HepG2 (cell line): ENCODE data around the gene DDX49. TPM values are rescaled to one million over a fixed set of nuclear protein-coding genes. Genes with fewer than 3 reads are reported as not detected.

Source experiments
- ATAC-seq: fragments of 200-7000 bp; cut with Tn5 transposase; 3 replicates; pipeline ENCODE4 v1.9.1; 2020; ENCODE audit warnings: mild to moderate bottlenecking, moderate library complexity
- BruUV-seq: library from RNA; stranded (reverse); fragments of 400-500 nt; replicated peaks from 2 replicates; lab custom pipeline; 2021; lab: Mats Ljungman, UMichigan
- CTCF ChIA-PET: fragments of 300-600 bp; formaldehyde crosslinking; extraction: SDS; loops from one replicate; lab custom pipeline; 2021; ENCODE audit warnings: low total read pairs, inconsistent platforms, low intra/inter-chr PET ratio; lab: Yijun Ruan, JAX
- POLR2A ChIA-PET: fragments of 350-600 bp; sonication (Branson Sonifier 250); formaldehyde crosslinking; loops from one replicate; lab custom pipeline; 2020; ENCODE audit warnings: antibody characterized with exemption, inconsistent platforms; lab: Yijun Ruan, JAX
- DNase-seq: peaks from one replicate; pipeline ENCODE4 v3.0.0-alpha.2; 2015; ENCODE audit warnings: low spot score
- FAIRE-seq: peaks from 3 replicates; lab custom pipeline; 2011; peaks lifted over from hg19 to GRCh38; lab: Jason Lieb, UNC
- H2AFZ ChIP-seq: one replicate; pipeline ENCODE4 v1.6.1; 2011; ENCODE audit warnings: low read length, inconsistent platforms
- H3K27ac ChIP-seq: fragments of 300-600 bp; 3 replicates; pipeline ENCODE4 v1.8.0; 2011; ENCODE audit warnings: mixed run types, mild to moderate bottlenecking, mixed read lengths, low read length, inconsistent platforms; ENCODE audit not compliant: insufficient read depth; ENCODE audit errors: extremely low read length
- H3K27me3 ChIP-seq, 2 experiments: fragments of 200-600 bp in 1 of 2; 2 replicates in 1 of 2; 3 replicates in 1 of 2; pipeline versions ENCODE4 v1.6.0 to v1.8.0; 2011; ENCODE audit warnings: low read length in 2 of 2, mild to moderate bottlenecking in 2 of 2, moderate library complexity in 2 of 2, inconsistent platforms in 1 of 2; ENCODE audit not compliant: insufficient read depth in 2 of 2, control insufficient read depth in 1 of 2
- H3K36me3 ChIP-seq, 2 experiments: fragments of 200-600 bp in 1 of 2; replicated peaks in 1 of 2; 2 replicates in 1 of 2; 3 replicates in 1 of 2; pipeline versions ENCODE4 v1.5.1 to v1.8.0; 2011; ENCODE audit warnings: low read length in 2 of 2, inconsistent platforms in 1 of 2; ENCODE audit not compliant: insufficient read depth in 2 of 2, control insufficient read depth in 1 of 2
- H3K4me1 ChIP-seq: 2 replicates; pipeline ENCODE4 v1.5.1; 2012; ENCODE audit warnings: low read length, inconsistent platforms; ENCODE audit not compliant: insufficient read depth
- H3K4me2 ChIP-seq: 2 replicates; pipeline ENCODE4 v1.6.0; 2011; ENCODE audit warnings: low read depth, low read length, inconsistent platforms
- H3K4me3 ChIP-seq, 3 experiments: fragments of 200-600 bp in 1 of 3; sonication (generic), shearing (Covaris generic) in 1 of 3; replicated peaks in 1 of 3; 2 replicates each; pipeline ENCODE4 v1.5.1; 2011 to 2016; ENCODE audit warnings: low read length in 3 of 3, inconsistent platforms in 2 of 3, low read depth in 2 of 3, mild to moderate bottlenecking in 2 of 3, control low read depth in 1 of 3, mixed read lengths in 1 of 3; ENCODE audit not compliant: insufficient read depth in 1 of 3
- H3K79me2 ChIP-seq: one replicate; pipeline ENCODE4 v1.6.1; 2011; ENCODE audit warnings: low read length, inconsistent platforms; ENCODE audit not compliant: insufficient read depth
- H3K9ac ChIP-seq: 2 replicates; pipeline ENCODE4 v1.6.0; 2011; ENCODE audit warnings: mild to moderate bottlenecking, low read depth, low read length, inconsistent platforms; ENCODE audit not compliant: insufficient read depth
- H3K9me3 ChIP-seq: 2 replicates; pipeline ENCODE4 v1.5.1; 2012; ENCODE audit warnings: mild to moderate bottlenecking, low read length
- H4K20me1 ChIP-seq: 2 replicates; pipeline ENCODE4 v1.6.0; 2011; ENCODE audit warnings: inconsistent platforms, mild to moderate bottlenecking, low read length, moderate library complexity; ENCODE audit not compliant: insufficient read depth
- ATRX ChIP-seq: sonication (generic); formaldehyde crosslinking; IDR thresholded peaks from 2 replicates; pipeline ENCODE4 v1.4.0; 2020; ENCODE audit warnings: missing genetic modification reagents, borderline replicate concordance
- CHD4 ChIP-seq: fragments of 200-600 bp; sonication (generic); IDR thresholded peaks from 2 replicates; pipeline ENCODE4 v1.7.0; 2017; ENCODE audit warnings: mild to moderate bottlenecking, low read length, borderline replicate concordance
- ETV5 ChIP-seq: IDR thresholded peaks from 2 replicates; pipeline ENCODE4 v1.6.1; 2018; ENCODE audit warnings: missing biosample characterization, missing genetic modification reagents, inconsistent platforms, borderline replicate concordance
- GLI4 ChIP-seq: sonication (generic); formaldehyde crosslinking; IDR thresholded peaks from 2 replicates; pipeline ENCODE4 v1.5.1; 2020; ENCODE audit warnings: missing genetic modification reagents, mild to moderate bottlenecking, moderate library complexity, borderline replicate concordance
- HNF4A ChIP-seq: sonication (generic); formaldehyde crosslinking; IDR thresholded peaks from 2 replicates; pipeline ENCODE4 v1.4.0; 2020; ENCODE audit warnings: missing genetic modification reagents
- KLF11 ChIP-seq: IDR thresholded peaks from 2 replicates; pipeline ENCODE4 v1.6.1; 2016; ENCODE audit warnings: missing compliant biosample characterization
- LCORL ChIP-seq, 2 experiments: fragments of 450-650 bp in 1 of 2; sonication (generic) in 1 of 2; formaldehyde crosslinking in 1 of 2; IDR thresholded peaks; 2 replicates each; pipeline versions ENCODE4 v1.5.0 to v1.6.1; 2017 to 2020; ENCODE audit warnings: antibody characterized with exemption in 1 of 2, missing genetic modification reagents in 1 of 2
- RCOR2 ChIP-seq: IDR thresholded peaks from 2 replicates; pipeline ENCODE4 v1.6.1; 2016; ENCODE audit warnings: missing biosample characterization, missing genetic modification reagents
- SALL1 ChIP-seq: sonication (generic); formaldehyde crosslinking; IDR thresholded peaks from 2 replicates; pipeline ENCODE4 v1.8.0; 2022; ENCODE audit warnings: mild to moderate bottlenecking, missing genetic modification reagents
- SIX1 ChIP-seq: sonication (generic); formaldehyde crosslinking; IDR thresholded peaks from 2 replicates; pipeline ENCODE4 v1.4.0; 2020; ENCODE audit warnings: missing genetic modification reagents, borderline replicate concordance
- ZEB1 ChIP-seq: IDR thresholded peaks from 2 replicates; pipeline ENCODE4 v1.6.1; 2012; ENCODE audit warnings: mild to moderate bottlenecking, low read depth, inconsistent platforms; ENCODE audit not compliant: insufficient replicate concordance
- ZMYM3 ChIP-seq: sonication (generic); formaldehyde crosslinking; IDR thresholded peaks from 2 replicates; pipeline ENCODE4 v1.5.1; 2020; ENCODE audit warnings: mild to moderate bottlenecking, missing genetic modification reagents
- ZNF234 ChIP-seq: sonication (generic); formaldehyde crosslinking; conservative IDR thresholded peaks from 2 replicates; pipeline ENCODE4 v1.5.1; 2020; ENCODE audit warnings: mild to moderate bottlenecking, missing genetic modification reagents
- ZNF629 ChIP-seq: sonication (generic); formaldehyde crosslinking; conservative IDR thresholded peaks from 2 replicates; pipeline ENCODE4 v1.5.0; 2020; ENCODE audit warnings: missing genetic modification reagents
- ZNF644 ChIP-seq: IDR thresholded peaks from 2 replicates; pipeline ENCODE4 v1.6.1; 2016; ENCODE audit warnings: low read depth
- ZNF800 ChIP-seq: sonication (generic); formaldehyde crosslinking; IDR thresholded peaks from 2 replicates; pipeline ENCODE4 v1.4.0; 2020; ENCODE audit warnings: missing genetic modification reagents
- WGBS: methylation state at CpG from one replicate; pipeline ENCODE4 v1.1.6; 2017; ENCODE audit warnings: low lambda C conversion rate; 5-methylcytosine and 5-hydroxymethylcytosine counted together
- in situ Hi-C: cut with HindIII; loops from 2 replicates; pipeline ENCODE4 v1.10.0; 2017; ENCODE audit warnings: low pct_unique_long_range_greater_than_20kb; ENCODE audit not compliant: extremely low pct_ligation_motif_present
- intact Hi-C: fragments of 100-400 bp; cut with micrococcal nuclease; formaldehyde crosslinking; loops from one replicate; pipeline ENCODE4 v1.10.0; 2022; ENCODE audit not compliant: unreplicated experiment
- polyA plus RNA-seq, 8 experiments: library from polyadenylated mRNA; depleted of rRNA in 3 of 8; stranded (reverse) in 7 of 8; unstranded in 1 of 8; fragments of >200 nt; fragmentation: Illumina TruSeq in 4 of 8; extraction: Trizol in 4 of 8; gene quantifications; 2 replicates each; pipeline versions ENCODE4 v1.2.1 to v1.2.3, GENCODE V29; 2011 to 2016; ENCODE audit warnings: low read depth in 4 of 8, missing spikeins in 1 of 8, mixed read lengths in 1 of 8; ENCODE audit not compliant: insufficient read depth in 1 of 8
- total RNA-seq, 5 experiments: library from RNA; depleted of rRNA; stranded (reverse); fragments of >200 nt; fragmentation: Illumina TruSeq; extraction: Trizol; gene quantifications; 2 replicates each; pipeline ENCODE4 v1.2.3, GENCODE V29; 2016; ENCODE audit warnings: low read depth in 1 of 5

The DDX49 gene
- total and polyA plus RNA-seq, 2 of the 13 experiments (the other 11 are each of a cell fraction or from before 2014, with no cell fraction given) = 27.0 to 46.2 TPM

- WGBS = 14% methylated on average over 4 of the region's 4 CpGs
- Histone ChIP-seq H3K79me2 (no peaks in the 10 kb centered on the region), H4K20me1 (no peaks in the 10 kb centered on the region), H3K4me1 (peaks cover 40% of the 10 kb centered on the region), H3K36me3 (no peaks in the 10 kb centered on the region), H3K9me3 (no peaks in the 10 kb centered on the region), H3K9ac (no peak overlapping the region), H2AFZ (no peak overlapping the region), H3K27me3 (no peaks in the 10 kb centered on the region; a peak in 1 of 5 replicates), H3K27ac (no peak overlapping the region), H3K4me3 (no peak overlapping the region), H3K4me2 (no peak overlapping the region)
- no peak for FAIRE-seq
- POLR2A ChIA-PET = interaction anchor here (0.6 kb wide), 1 partner anchor 9 kb away, joined by 3 read pairs; no protein-coding TSS in a partner anchor
- no peak for DNase-seq
- CTCF ChIA-PET = no interaction called here
- intact Hi-C loops = loop anchor here (2.0 kb wide), 1 partner anchor 18 kb away; no protein-coding TSS in a partner anchor
- ATAC-seq = no peak
- in situ Hi-C loops = no loop called here
- TF ChIP-seq ZNF644 (CRISPR knock-in tag) (no peak), ZNF629 (CRISPR knock-in tag) (peak; percentile 83)
- no TSS peak for BruUV-seq
Observed at GRCh38 chr19:18960370-18960769, 40.9 kb downstream of the DDX49 start.

- Histone ChIP-seq H4K20me1 (no peaks in the 10 kb centered on the region), H3K36me3 (no peaks in the 10 kb centered on the region), H3K79me2 (no peaks in the 10 kb centered on the region), H3K4me3 (peak overlapping the region in 1 of 3 experiments; percentile 48; a peak in 1 of 6 replicates), H3K27ac (no peak overlapping the region), H3K9ac (no peak overlapping the region), H3K4me2 (peak overlapping the region; percentile 61), H3K27me3 (no peaks in the 10 kb centered on the region; a peak in 1 of 5 replicates), H3K9me3 (no peaks in the 10 kb centered on the region), H3K4me1 (peaks cover 47% of the 10 kb centered on the region), H2AFZ (no peak overlapping the region)
- ChIA-PET CTCF (no interaction called here), POLR2A (no interaction called here)
- DNase-seq (peak; percentile 83), ATAC-seq (peak; percentile 91), FAIRE-seq (no peak)
- no TSS peak for BruUV-seq
- intact Hi-C loops = loop anchor here (2.0 kb wide), 1 partner anchor 19 kb away; no protein-coding TSS in a partner anchor
- 10% methylated on average over 17 of the region's 26 CpGs for WGBS
- in situ Hi-C loops = no loop called here
- no peak for TF ChIP-seq ZNF800 (CRISPR knock-in tag)
- TF ChIP-seq LCORL (IDR thresholded peaks at IDR 0.05) = no peak
- peak; percentile 80; the same call in 1 of the 2 replicates for TF ChIP-seq LCORL (CRISPR knock-in tag; IDR thresholded peaks at IDR 0.05)
- TF ChIP-seq CHD4 = 0 out of 2 replicates have a peak, but pooled peaks have one; percentile 28
- TF ChIP-seq RCOR2 = peak; percentile 86; the same call in 1 of the 2 replicates
- TF ChIP-seq SIX1 (CRISPR knock-in tag) = no peak
- TF ChIP-seq ZNF234 (CRISPR knock-in tag) = no peak
- peak; percentile 89; the same call in 1 of the 2 replicates for TF ChIP-seq HNF4A
- TF ChIP-seq ATRX (CRISPR knock-in tag) = no peak
- TF ChIP-seq ETV5 (CRISPR knock-in tag) = 0 out of 2 replicates have a peak, but pooled peaks have one; percentile 14
- TF ChIP-seq ZMYM3 = peak; percentile 99
- TF ChIP-seq SALL1 (CRISPR knock-in tag) = 0 out of 2 replicates have a peak, but pooled peaks have one; percentile 29
- no peak for TF ChIP-seq KLF11 (CRISPR knock-in tag)
- TF ChIP-seq GLI4 (CRISPR knock-in tag) = no peak
- peak; percentile 87 for TF ChIP-seq ZEB1
Observed at GRCh38 chr19:18961767-18962620, 42.5 kb downstream of the DDX49 start.
